Measurements from ENCODE around the gene TCF21. TPM values are rescaled to one million over a fixed set of nuclear protein-coding genes. Genes with fewer than 3 reads are reported as not detected.

The TCF21 gene
- total RNA-seq (10 to 100 TPM; 42.2 to 80.9 TPM), polyA plus RNA-seq (10 to 100 TPM; 14.5 to 21.0 TPM)
- long read RNA-seq, donor 1, full-length matches to known transcripts: 195 of 250 reads
- long read RNA-seq, donor 1, partial matches to known transcripts: 55 of 250 reads
- long read RNA-seq, donor 1, other reads (novel, unspliced or antisense): 0 of 250 reads
- long read RNA-seq, donor 2, full-length matches to known transcripts: 66 of 66 reads
- long read RNA-seq, donor 2, partial matches to known transcripts: 0 of 66 reads
- long read RNA-seq, donor 2, other reads (novel, unspliced or antisense): 0 of 66 reads
- long read RNA-seq, donor 3, full-length matches to known transcripts: 93 of 127 reads
- long read RNA-seq, donor 3, partial matches to known transcripts: 34 of 127 reads
- long read RNA-seq, donor 3, other reads (novel, unspliced or antisense): 0 of 127 reads
- long read RNA-seq, donor 4, full-length matches to known transcripts: 72 of 129 reads
- long read RNA-seq, donor 4, partial matches to known transcripts: 57 of 129 reads
- long read RNA-seq, donor 4, other reads (novel, unspliced or antisense): 0 of 129 reads
- long read RNA-seq, donor 5, full-length matches to known transcripts: 128 of 128 reads
- long read RNA-seq, donor 5, partial matches to known transcripts: 0 of 128 reads
- long read RNA-seq, donor 5, other reads (novel, unspliced or antisense): 0 of 128 reads

DNA sequence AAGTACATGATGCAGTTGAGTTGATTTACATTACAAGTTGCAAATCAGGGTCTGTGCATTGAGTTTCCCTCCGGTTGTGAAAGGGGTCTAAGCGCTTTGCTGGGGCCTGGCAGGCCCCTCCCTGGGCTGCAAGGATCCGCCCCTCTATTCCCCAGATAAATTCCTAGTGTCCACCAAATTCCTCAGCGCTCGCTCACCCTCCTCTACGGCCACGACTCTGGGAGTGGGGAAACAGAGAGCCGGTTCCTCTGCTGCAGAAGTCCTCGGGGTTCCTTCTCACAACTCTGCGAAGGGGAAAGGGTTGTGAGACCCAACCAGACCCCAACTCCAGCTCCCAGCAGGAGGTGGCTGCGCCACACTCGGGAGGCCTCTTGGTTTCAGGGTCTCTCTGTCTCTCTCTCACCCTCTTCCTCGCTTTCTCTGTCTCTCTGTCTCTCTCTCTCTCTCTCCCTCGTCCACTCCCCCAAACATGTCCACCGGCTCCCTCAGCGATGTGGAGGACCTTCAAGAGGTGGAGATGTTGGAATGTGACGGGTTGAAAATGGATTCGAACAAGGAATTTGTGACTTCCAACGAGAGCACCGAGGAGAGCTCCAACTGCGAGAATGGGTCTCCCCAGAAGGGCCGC is at the start of gene TCF21:
Gene TCF21 (plus strand): TSS at position 185 of the 628 bp plus-strand sequence. CDS start 285 bp downstream, at position 470.
- TF ChIP-seq, protein P1, sequence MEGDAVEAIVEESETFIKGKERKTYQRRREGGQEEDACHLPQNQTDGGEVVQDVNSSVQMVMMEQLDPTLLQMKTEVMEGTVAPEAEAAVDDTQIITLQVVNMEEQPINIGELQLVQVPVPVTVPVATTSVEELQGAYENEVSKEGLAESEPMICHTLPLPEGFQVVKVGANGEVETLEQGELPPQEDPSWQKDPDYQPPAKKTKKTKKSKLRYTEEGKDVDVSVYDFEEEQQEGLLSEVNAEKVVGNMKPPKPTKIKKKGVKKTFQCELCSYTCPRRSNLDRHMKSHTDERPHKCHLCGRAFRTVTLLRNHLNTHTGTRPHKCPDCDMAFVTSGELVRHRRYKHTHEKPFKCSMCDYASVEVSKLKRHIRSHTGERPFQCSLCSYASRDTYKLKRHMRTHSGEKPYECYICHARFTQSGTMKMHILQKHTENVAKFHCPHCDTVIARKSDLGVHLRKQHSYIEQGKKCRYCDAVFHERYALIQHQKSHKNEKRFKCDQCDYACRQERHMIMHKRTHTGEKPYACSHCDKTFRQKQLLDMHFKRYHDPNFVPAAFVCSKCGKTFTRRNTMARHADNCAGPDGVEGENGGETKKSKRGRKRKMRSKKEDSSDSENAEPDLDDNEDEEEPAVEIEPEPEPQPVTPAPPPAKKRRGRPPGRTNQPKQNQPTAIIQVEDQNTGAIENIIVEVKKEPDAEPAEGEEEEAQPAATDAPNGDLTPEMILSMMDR (IDR thresholded peaks at IDR 0.05; ENCODE audit: control extremely low read depth, extremely low read depth): no peak
- Histone ChIP-seq H3K4me3 (peak within 1 kb of the TSS; percentile 49), H3K36me3 (ENCODE audit: control insufficient read depth in 4 of 4, insufficient read depth in 4 of 4, low read length in 4 of 4) (peaks cover 0 to 50% (median 18%) of the 10 kb centered on the region in 4 donors), H3K27me3 (ENCODE audit: control insufficient read depth in 3 of 3, insufficient read depth in 3 of 3, low read length in 2 of 3) (peaks cover 2 to 42% (median 16%) of the 10 kb centered on the region in 3 donors), H3K27ac (ENCODE audit: low read depth in 1 of 2, low read length in 1 of 2) (peak within 1 kb of the TSS; percentile 45 to 94), H3K9me3 (ENCODE audit: control insufficient read depth in 4 of 4, insufficient read depth in 3 of 4, low read length in 3 of 4) (peaks cover 0 to 3% (median 0%) of the 10 kb centered on the region in 4 donors), H3K4me1 (ENCODE audit: control insufficient read depth in 5 of 5, insufficient read depth in 5 of 5, low read length in 5 of 5) (peaks cover 0 to 49% (median 13%) of the 10 kb centered on the region in 5 donors), H3K9ac (ENCODE audit: insufficient read depth in 1 of 2, low read length in 2 of 2) (peak within 1 kb of the TSS; percentile 89 to 100)
- ATAC-seq (ENCODE audit: insufficient read depth, low FRiP score): peak; percentile 55
- peak; percentile 94 to 98 (median 98) for DNase-seq
- 13% methylated on average over 20 to 22 of the region's 22 CpGs for WGBS, 2 donors

DNA sequence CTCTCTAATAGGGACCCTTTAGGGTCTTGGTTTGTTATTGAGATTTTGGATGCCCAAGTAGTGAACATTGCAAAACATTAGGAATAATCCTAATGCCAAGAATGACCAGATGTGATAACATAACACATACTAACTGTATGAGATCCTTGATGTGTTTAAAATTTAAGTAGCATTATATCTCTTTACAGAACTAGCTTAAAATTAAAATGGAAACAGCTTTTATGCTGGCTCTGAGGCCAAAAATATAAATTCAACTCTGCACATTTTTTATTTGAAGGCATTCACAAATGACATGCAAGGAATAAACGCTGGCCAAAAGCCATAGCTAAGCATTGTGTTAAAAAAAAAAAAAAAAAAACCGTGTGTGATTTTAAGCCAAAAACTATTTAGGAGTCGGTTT is 47.7 kb upstream of the TCF21 start:
- ATAC-seq (ENCODE audit: insufficient read depth, low FRiP score): no peak
- H3K27ac ChIP-seq (ENCODE audit: low read depth in 1 of 2, low read length in 1 of 2): no peak overlapping the region
- 47 to 65% methylated on average over 3 of the region's 3 CpGs for WGBS, 2 donors
- no peaks in the 10 kb centered on the region for H3K36me3 ChIP-seq (ENCODE audit: control insufficient read depth in 4 of 4, insufficient read depth in 4 of 4, low read length in 4 of 4)
- DNase-seq: peak in 2 of 3 donors; percentile 89
- TF ChIP-seq, protein P1 (IDR thresholded peaks at IDR 0.05; ENCODE audit: control extremely low read depth, extremely low read depth): no peak
- H3K4me3 ChIP-seq: no peak overlapping the region
- H3K27me3 ChIP-seq (ENCODE audit: control insufficient read depth in 3 of 3, insufficient read depth in 3 of 3, low read length in 2 of 3): no peaks in the 10 kb centered on the region
- no peak overlapping the region for H3K9ac ChIP-seq (ENCODE audit: insufficient read depth in 1 of 2, low read length in 2 of 2)
- H3K4me1 ChIP-seq (ENCODE audit: control insufficient read depth in 5 of 5, insufficient read depth in 5 of 5, low read length in 5 of 5): peaks cover 0 to 29% (median 6%) of the 10 kb centered on the region in 5 donors
- no peaks in the 10 kb centered on the region for H3K9me3 ChIP-seq (ENCODE audit: control insufficient read depth in 4 of 4, insufficient read depth in 3 of 4, low read length in 3 of 4)

DNA sequence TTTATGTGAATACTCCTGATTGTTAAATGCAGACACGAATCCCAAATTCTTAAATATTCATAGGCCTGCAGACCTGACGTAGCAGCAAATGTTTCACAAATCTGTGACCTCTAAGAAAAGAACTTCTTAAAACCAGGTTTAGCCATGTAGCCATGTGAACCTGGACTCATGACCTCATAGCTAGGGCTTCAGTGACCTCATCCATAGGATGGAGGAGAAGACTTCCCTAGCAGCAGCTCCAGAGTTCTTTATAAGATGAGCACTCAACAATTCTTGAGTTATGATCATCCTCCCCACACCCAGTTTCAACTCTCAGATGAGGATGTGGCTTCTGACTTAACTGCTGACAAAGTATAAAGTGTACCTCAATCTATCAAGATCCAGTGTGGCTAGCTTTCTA is 45.8 kb upstream of the TCF21 start:
- H3K4me3 ChIP-seq: no peak overlapping the region
- no peak for DNase-seq
- TF ChIP-seq, protein P1 (IDR thresholded peaks at IDR 0.05; ENCODE audit: control extremely low read depth, extremely low read depth): no peak
- no peak overlapping the region for H3K27ac ChIP-seq (ENCODE audit: low read depth in 1 of 2, low read length in 1 of 2)
- no peaks in the 10 kb centered on the region for H3K36me3 ChIP-seq (ENCODE audit: control insufficient read depth in 4 of 4, insufficient read depth in 4 of 4, low read length in 4 of 4)
- peaks cover 0 to 34% (median 5%) of the 10 kb centered on the region in 5 donors for H3K4me1 ChIP-seq (ENCODE audit: control insufficient read depth in 5 of 5, insufficient read depth in 5 of 5, low read length in 5 of 5)
- H3K27me3 ChIP-seq (ENCODE audit: control insufficient read depth in 3 of 3, insufficient read depth in 3 of 3, low read length in 2 of 3): no peaks in the 10 kb centered on the region
- ATAC-seq (ENCODE audit: insufficient read depth, low FRiP score): no peak
- WGBS, 2 donors: 94 to 97% methylated on average over 2 of the region's 2 CpGs
- no peak overlapping the region for H3K9ac ChIP-seq (ENCODE audit: insufficient read depth in 1 of 2, low read length in 2 of 2)
- H3K9me3 ChIP-seq (ENCODE audit: control insufficient read depth in 4 of 4, insufficient read depth in 3 of 4, low read length in 3 of 4): no peaks in the 10 kb centered on the region
